Transverse colon (tissue), 4 donors: ENCODE measurements around the gene GSX1.

Source experiments
- EP300 ChIP-seq: sonication (generic); formaldehyde crosslinking; IDR thresholded peaks from one replicate; pipeline ENCODE4 v1.6.1; 2017; ENCODE audit warnings: antibody characterized with exemption, low read depth
- POLR2A ChIP-seq: fragments of 450-650 bp; IDR thresholded peaks from one replicate; pipeline ENCODE4 v1.6.1; 2016; ENCODE audit warnings: antibody characterized with exemption, mild to moderate bottlenecking, moderate library complexity
- POLR2AphosphoS5 ChIP-seq, 3 donors: sonication (generic); formaldehyde crosslinking; IDR thresholded peaks; one replicate each; pipeline ENCODE4 v1.6.1; 2016; ENCODE audit warnings: antibody characterized with exemption in 3 of 3
- TF ChIP-seq, protein P1 (sequence below), 5 experiments: fragments of 200-600 bp in 3 of 5; fragments of 450-650 bp in 2 of 5; sonication (generic) in 3 of 5; IDR thresholded peaks; 1 replicate in 2 of 5; 2 replicates in 3 of 5; pipeline ENCODE4 v1.5.1; 2016 to 2017; ENCODE audit warnings: antibody characterized with exemption in 5 of 5, inconsistent platforms in 3 of 5, mild to moderate bottlenecking in 2 of 5, moderate library complexity in 1 of 5

DNA sequence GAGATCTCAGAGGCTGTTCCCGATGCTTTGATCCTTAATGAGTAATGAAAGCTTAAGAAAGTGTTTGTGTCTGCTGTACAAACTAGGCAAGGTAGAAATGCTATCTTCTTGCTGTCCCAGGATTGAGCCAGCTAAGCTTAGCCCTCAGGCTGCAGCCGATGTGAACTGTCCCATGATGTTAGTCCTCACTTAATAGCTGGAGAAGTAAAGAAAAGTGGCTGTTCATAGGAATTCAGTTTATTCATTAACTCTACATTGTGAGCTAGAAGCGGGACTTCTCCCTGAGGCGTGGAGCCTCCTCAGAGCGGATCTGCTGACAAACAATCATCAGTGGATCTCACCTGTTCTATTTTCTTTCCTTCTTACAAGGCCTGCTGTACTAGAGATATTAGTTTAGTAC lies 10.1 kb upstream of the GSX1 start:
- TF ChIP-seq, protein P1, sequence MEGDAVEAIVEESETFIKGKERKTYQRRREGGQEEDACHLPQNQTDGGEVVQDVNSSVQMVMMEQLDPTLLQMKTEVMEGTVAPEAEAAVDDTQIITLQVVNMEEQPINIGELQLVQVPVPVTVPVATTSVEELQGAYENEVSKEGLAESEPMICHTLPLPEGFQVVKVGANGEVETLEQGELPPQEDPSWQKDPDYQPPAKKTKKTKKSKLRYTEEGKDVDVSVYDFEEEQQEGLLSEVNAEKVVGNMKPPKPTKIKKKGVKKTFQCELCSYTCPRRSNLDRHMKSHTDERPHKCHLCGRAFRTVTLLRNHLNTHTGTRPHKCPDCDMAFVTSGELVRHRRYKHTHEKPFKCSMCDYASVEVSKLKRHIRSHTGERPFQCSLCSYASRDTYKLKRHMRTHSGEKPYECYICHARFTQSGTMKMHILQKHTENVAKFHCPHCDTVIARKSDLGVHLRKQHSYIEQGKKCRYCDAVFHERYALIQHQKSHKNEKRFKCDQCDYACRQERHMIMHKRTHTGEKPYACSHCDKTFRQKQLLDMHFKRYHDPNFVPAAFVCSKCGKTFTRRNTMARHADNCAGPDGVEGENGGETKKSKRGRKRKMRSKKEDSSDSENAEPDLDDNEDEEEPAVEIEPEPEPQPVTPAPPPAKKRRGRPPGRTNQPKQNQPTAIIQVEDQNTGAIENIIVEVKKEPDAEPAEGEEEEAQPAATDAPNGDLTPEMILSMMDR (IDR thresholded peaks at IDR 0.05): no peak
- TF ChIP-seq EP300 (no peak), POLR2A (no peak), POLR2AphosphoS5 (IDR thresholded peaks at IDR 0.05) (no peak)
